GM21717 (cell line): ENCODE results near the gene DGKD.
A peak's percentile ranks its signal among the peaks of the same experiment; 100 is the strongest.
"Not testable (repeated sequence)": the region's sequence is repeated elsewhere in the genome, so short reads cannot be mapped to it uniquely, and the experiment has no call there.

Experiments used
- ATAC-seq: cut with Tn5 transposase; IDR thresholded peaks from one replicate; pipeline ENCODE4 v1.9.1; 2021; ENCODE audit warnings: mild to moderate bottlenecking, moderate library complexity; ENCODE audit not compliant: unreplicated experiment

The DGKD gene

GRCh38 chr2:233353769-233354499, at the start of gene DGKD:
DGKD (plus strand) TSS chr2:233354494; CDS start chr2:233354519, 25 bp downstream.
- peak; percentile 43 for ATAC-seq

GRCh38 chr2:233307565-233307964, 46.7 kb upstream of the DGKD start, which contains the start of gene SAG:
SAG (plus strand) TSS chr2:233307816; CDS start chr2:233309190, 1,374 bp downstream.
- no peak for ATAC-seq

DNA sequence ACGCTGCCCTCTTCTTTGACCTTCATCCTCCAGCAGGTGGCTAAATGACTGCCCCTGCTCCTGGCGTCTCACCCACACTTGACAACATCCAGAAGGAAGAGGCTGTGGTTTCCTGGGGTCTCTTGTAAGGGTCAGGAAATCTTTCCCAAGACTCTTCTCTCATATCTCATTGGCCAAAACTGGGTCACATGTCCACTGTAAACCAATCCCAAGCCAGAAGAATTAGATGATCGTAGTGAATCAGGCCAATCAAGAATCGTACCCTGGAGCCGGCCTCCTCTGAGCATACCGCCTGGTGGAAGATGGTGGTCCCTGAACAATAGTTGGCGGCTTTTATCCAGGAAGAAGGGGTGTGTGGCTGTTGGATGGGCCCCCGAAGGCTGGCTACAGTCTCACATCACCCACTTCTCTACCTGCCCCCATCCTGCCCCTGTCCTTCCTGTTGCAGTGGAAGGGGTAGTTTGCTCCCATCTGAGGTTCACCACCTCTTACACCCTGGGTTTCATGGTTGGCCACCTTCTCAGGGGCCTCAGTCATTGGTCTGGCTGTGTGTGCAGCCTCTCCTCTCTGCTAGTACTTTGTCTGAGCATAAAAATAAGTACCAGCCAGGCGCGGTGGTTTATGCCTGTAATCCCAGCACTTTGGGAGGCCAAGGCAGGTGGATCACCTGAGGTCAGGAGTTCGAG, 42.9 kb upstream of the DGKD start:
- ATAC-seq: no peak

DNA sequence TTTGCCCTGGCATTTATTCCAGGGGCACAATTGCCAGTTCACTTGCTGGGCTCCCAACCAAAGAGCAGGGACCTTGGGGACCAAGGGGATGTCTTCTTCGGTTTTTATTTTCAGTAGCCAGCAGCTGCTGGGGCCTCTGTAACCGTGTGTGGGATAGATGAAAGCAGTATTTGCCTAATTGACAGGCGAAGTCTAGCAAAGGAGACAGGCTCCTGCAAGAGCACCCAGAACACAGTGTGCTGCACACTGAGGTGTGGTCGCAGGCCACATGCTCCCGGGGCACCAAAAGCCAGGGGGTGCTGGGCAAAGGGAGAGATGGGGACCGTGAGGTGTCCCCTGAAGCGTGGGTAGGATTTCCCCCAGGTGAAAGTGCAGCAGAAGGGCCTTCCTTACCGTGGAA, 41.4 kb upstream of the DGKD start:
- ATAC-seq: no peak

GRCh38 chr2:233314180-233314925, 39.9 kb upstream of the DGKD start:
- no peak for ATAC-seq

DNA sequence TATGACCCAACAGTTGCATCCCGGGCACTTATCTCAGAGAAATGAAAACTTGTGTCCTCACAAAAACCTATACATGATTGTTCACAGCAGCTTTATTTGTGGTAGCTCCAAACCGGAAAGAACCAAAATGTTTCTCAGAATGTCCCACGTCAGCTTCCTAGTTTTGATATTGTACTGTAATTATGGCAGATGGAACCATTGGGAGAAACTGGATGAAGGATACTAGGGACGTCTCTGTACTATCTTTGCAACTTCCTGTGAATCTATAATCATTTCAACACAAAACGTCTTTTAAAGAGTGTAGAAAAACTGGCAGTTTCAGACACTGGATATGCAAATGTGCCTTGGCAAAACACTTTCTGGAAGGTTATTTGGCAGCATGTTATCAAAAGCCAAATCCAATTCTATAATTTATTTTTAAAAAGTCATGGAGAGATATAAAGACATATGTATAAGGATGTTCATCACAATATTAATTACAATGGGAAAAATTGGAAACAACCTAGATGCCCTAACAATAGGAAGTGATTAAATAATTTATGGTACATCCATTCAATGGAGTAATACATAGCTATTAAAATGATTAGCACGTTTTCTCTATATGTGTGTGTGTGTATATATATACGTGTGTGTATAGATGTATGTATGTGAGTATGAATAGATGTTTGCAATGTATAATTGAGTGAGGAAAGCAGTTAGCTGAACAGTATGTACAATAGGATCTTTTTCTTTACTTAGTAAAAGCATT, 36.9 kb upstream of the DGKD start:
- ATAC-seq: no peak

- no peak for ATAC-seq
Observed at GRCh38 chr2:233319256-233319655, 35.0 kb upstream of the DGKD start.

DNA sequence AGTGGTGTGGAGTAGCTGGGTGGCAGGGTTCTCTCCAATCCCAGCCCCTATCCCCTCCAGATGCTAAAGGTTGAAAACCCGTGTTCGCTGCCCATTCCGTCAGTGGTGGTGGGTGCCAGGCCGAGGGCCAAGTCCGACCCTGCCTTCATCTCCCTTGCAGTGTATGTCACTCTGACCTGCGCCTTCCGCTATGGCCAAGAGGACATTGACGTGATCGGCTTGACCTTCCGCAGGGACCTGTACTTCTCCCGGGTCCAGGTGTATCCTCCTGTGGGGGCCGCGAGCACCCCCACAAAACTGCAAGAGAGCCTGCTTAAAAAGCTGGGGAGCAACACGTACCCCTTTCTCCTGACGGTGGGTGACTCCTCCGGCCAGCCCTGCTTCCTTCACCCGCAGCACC, 33.8 kb upstream of the DGKD start:
- ATAC-seq: no peak

GRCh38 chr2:233321166-233321565, 33.1 kb upstream of the DGKD start:
- no peak for ATAC-seq

DNA sequence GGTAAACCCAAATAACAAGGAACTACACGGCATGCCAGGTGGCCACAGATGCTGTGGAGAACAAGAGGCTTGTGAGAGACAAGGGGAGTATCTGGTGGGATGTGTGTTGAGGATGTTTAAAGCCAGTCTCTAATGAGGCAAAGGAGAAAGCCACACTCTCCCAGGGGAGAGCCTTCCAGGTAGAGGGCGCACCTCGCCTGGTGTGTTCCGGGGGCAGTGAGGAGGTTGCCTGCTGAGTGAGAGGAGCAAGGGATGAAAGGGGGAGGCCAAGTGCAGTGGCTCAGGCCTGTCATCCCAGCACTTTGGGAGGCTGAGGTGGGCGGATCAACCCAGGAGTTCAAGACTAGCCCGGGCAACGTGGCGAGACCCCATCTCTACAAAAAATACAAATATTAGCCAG, 30.4 kb upstream of the DGKD start:
- no peak for ATAC-seq

- no peak for ATAC-seq
Observed at GRCh38 chr2:233325256-233325655, 29.0 kb upstream of the DGKD start.

- ATAC-seq: no peak
Observed at GRCh38 chr2:233325814-233326213, 28.5 kb upstream of the DGKD start.

- ATAC-seq: no peak
Observed at GRCh38 chr2:233326500-233326899, 27.8 kb upstream of the DGKD start.

- ATAC-seq: no peak
Observed at GRCh38 chr2:233328922-233329321, 25.4 kb upstream of the DGKD start.

- ATAC-seq: no peak
Observed at GRCh38 chr2:233329489-233330135, 24.7 kb upstream of the DGKD start.

DNA sequence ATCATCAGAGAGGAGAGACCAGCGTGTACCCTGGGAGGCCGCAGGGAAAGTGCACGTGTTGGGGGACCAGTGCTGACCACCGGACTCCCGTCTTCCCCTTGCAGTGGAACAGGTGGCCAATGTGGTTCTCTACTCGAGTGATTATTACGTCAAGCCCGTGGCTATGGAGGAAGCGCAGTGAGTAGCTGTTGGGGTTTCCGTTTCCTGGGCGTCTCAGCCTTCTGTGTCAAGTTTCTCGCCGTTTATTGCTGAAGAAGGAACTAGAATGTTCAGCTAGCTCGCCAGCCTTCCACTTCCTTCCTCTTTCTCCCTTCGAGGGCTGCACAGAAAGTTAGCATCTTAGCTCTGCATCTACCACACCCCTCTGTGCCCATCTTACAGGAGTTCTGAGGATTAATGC, 22.8 kb upstream of the DGKD start:
- peak; percentile 88 for ATAC-seq

DNA sequence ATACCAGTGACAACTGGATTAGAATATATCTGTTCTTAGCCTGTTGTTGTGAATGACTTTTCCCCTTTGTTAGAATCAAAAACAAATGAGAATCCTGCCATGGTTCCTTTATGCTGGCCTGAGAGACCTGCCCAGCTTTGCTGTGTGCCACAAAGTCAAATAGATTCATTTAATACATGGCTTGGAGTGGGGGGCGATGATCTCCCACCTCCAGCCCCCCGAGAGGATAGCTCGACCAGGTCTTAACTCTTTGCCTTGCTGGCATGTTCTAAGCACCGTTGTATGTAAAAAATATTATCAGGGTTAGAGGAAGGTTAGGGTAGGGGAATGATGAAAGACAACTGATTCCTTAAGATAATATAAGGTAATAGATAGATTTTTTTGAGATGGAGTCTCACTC, 22.2 kb upstream of the DGKD start:
- ATAC-seq: no peak

GRCh38 chr2:233334915-233335314, 19.4 kb upstream of the DGKD start:
- no peak for ATAC-seq

DNA sequence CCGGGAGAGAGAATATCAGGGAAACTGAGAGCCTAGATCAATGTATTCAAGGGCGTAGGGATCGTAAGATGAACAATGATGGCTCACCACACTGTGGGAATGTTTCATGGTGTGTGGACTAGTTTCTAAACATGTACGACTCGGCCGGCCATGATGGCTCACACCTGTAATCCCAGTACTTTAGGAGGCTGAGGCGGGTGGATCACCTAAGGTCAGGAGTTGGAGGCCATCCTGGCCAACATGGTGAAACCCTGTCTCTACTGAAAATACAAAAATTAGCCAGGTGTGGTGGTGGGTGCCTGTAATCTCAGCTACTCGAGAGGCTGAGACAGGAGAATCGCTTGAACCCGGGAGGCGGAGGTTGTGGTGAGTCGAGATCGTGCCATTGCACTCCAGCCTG, 18.2 kb upstream of the DGKD start:
- ATAC-seq: not testable (repeated sequence)

DNA sequence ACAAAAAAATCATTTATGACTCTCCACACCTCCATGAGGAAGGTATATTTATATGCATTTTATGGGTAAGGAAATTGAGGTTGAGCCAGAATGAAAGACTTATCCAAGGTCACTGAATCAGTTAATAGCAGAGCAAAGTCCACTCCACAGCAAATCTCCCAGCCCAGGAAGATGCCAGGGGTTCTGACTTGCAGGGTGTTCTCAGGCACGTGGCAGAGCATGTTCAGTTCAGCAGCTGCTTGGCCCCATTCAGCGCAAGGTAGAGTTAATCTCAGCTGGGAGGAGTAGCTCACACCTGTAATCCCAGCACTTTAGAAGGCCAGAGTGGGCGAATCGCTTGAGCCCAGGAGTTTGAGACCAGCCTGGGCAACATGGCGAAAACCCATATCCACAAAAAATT, 17.8 kb upstream of the DGKD start:
- ATAC-seq: no peak

DNA sequence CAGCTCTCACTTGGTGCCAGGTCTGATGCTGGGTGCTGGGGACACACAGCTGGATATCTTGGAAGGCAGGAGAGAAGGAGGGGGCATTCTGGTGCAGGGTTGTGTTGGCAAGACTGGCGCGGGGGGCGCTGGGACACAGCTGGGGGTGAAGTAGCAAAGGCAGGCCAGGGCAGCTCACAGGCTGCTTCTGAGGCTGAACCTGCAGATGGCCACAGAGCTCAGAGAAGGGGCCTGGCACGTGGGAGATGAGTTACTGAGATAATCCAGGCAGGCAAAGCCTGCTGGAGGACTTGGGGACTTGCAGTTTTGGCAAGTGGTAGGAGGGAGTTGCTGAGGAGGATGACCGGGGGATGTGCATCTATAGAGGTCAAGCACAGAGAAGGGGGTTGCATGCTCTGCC, 16.2 kb upstream of the DGKD start:
- no peak for ATAC-seq
